A673 (cell line): Measurements from ENCODE around the gene GALR1. TPM values are rescaled to one million over a fixed set of nuclear protein-coding genes. Genes with fewer than 3 reads are reported as not detected.

ENCODE experiments used
- BruUV-seq: library from RNA; stranded (reverse); fragments of 400-500 nt; replicated peaks from 2 replicates; lab custom pipeline; 2021; lab: Mats Ljungman, UMichigan
- CTCF ChIA-PET: fragments of 300-600 bp; sonication (Branson Sonifier 250); formaldehyde crosslinking; loops from one replicate; lab custom pipeline; 2022; ENCODE audit warnings: antibody characterized with exemption; lab: Charles Lee
- POLR2A ChIA-PET: fragments of 300-600 bp; sonication (Branson Sonifier 250); formaldehyde crosslinking; loops from one replicate; lab custom pipeline; 2022; ENCODE audit warnings: antibody characterized with exemption; ENCODE audit not compliant: low non-redundant PET; lab: Charles Lee
- DNase-seq: peaks from one replicate; pipeline ENCODE4 v3.0.0-alpha.2; 2015; ENCODE audit warnings: low spot score
- H3K27ac ChIP-seq: fragments of 200-600 bp; sonication (generic); 2 replicates; pipeline ENCODE4 v1.5.1; 2016; ENCODE audit warnings: mixed run types, low read depth, mild to moderate bottlenecking, mixed read lengths, antibody characterized with exemption, low read length; ENCODE audit not compliant: poor library complexity, severe bottlenecking
- H3K27me3 ChIP-seq: fragments of 200-600 bp; sonication (generic); replicated peaks from 2 replicates; pipeline ENCODE4 v1.6.1; 2017; ENCODE audit warnings: mixed run types, low read depth, mild to moderate bottlenecking, mixed read lengths, antibody characterized with exemption, low read length; ENCODE audit not compliant: insufficient read depth, poor library complexity
- H3K36me3 ChIP-seq: fragments of 200-600 bp; sonication (generic); 2 replicates; pipeline ENCODE4 v1.6.1; 2016; ENCODE audit warnings: mixed run types, mild to moderate bottlenecking, mixed read lengths, antibody characterized with exemption, low read length; ENCODE audit not compliant: insufficient read depth, poor library complexity, severe bottlenecking
- H3K4me1 ChIP-seq: fragments of 200-600 bp; sonication (generic); 2 replicates; pipeline ENCODE4 v1.6.1; 2017; ENCODE audit warnings: mixed run types, mild to moderate bottlenecking, mixed read lengths, antibody characterized with exemption, low read length; ENCODE audit not compliant: insufficient read depth, poor library complexity, severe bottlenecking
- H3K4me3 ChIP-seq: fragments of 200-600 bp; sonication (generic); 2 replicates; pipeline ENCODE4 v1.5.1; 2016; ENCODE audit warnings: low read depth, mixed run types, mild to moderate bottlenecking, mixed read lengths, low read length; ENCODE audit not compliant: poor library complexity, severe bottlenecking
- H3K9me3 ChIP-seq: fragments of 200-600 bp; sonication (generic); 2 replicates; pipeline ENCODE4 v1.6.1; 2016; ENCODE audit warnings: mixed run types, low read depth, mild to moderate bottlenecking, mixed read lengths, antibody characterized with exemption, low read length; ENCODE audit not compliant: poor library complexity, severe bottlenecking
- CTCF ChIP-seq: fragments of 300-800, 200-600 bp; sonication (generic); conservative IDR thresholded peaks from 2 replicates; pipeline ENCODE4 v1.5.1; 2017; ENCODE audit warnings: low read depth, mild to moderate bottlenecking, antibody characterized with exemption, low read length, moderate library complexity, mixed read lengths
- EZH2 ChIP-seq: fragments of 200-600 bp; sonication (generic); IDR thresholded peaks from 2 replicates; pipeline ENCODE4 v1.6.1; 2017; ENCODE audit warnings: borderline replicate concordance, low read depth, mild to moderate bottlenecking, mixed read lengths, antibody characterized with exemption, low read length; ENCODE audit not compliant: poor library complexity, severe bottlenecking
- intact Hi-C: fragments of 100-400 bp; cut with micrococcal nuclease; formaldehyde crosslinking; loops from one replicate; pipeline ENCODE4 v1.10.0; 2022; ENCODE audit not compliant: unreplicated experiment
- total RNA-seq: library from RNA; stranded (reverse); gene quantifications from 2 replicates; pipeline ENCODE4 v1.2.3, GENCODE V29; 2021

Gene GALR1
- total RNA-seq, 1 experiment from 2014 or later = not detected

- intact Hi-C loops = no loop called here
- DNase-seq = no peak
- no peaks in the 10 kb centered on the region for H3K4me1 ChIP-seq
- no peak overlapping the region for H3K4me3 ChIP-seq
- H3K27me3 ChIP-seq = no peaks in the 10 kb centered on the region
- no peaks in the 10 kb centered on the region for H3K36me3 ChIP-seq
- no peak overlapping the region for H3K27ac ChIP-seq
- TF ChIP-seq CTCF = no peak
- TF ChIP-seq EZH2 = no peak
- CTCF ChIA-PET = no interaction called here
- POLR2A ChIA-PET = interaction anchor here (0.6 kb wide), 1 partner anchor 193 kb away, joined by 3 read pairs; no protein-coding TSS in a partner anchor
- no TSS peak for BruUV-seq
- H3K9me3 ChIP-seq = peaks cover 8% of the 10 kb centered on the region
Measured at GRCh38 chr18:77314511-77314910, 64.9 kb downstream of the GALR1 start.

- peaks cover 8% of the 10 kb centered on the region for H3K9me3 ChIP-seq
- POLR2A ChIA-PET = no interaction called here
- no peaks in the 10 kb centered on the region for H3K36me3 ChIP-seq
- DNase-seq = no peak
- TF ChIP-seq EZH2 (no peak), CTCF (no peak)
- no TSS peak for BruUV-seq
- CTCF ChIA-PET = no interaction called here
- H3K4me1 ChIP-seq = no peaks in the 10 kb centered on the region
- no peak overlapping the region for H3K27ac ChIP-seq
- H3K4me3 ChIP-seq = no peak overlapping the region
- intact Hi-C loops = no loop called here
- H3K27me3 ChIP-seq = no peaks in the 10 kb centered on the region
Measured at GRCh38 chr18:77314952-77315351, 65.3 kb downstream of the GALR1 start.

- Histone ChIP-seq H3K4me1 (no peaks in the 10 kb centered on the region), H3K36me3 (no peaks in the 10 kb centered on the region), H3K27ac (no peak overlapping the region), H3K9me3 (peaks cover 8% of the 10 kb centered on the region), H3K4me3 (no peak overlapping the region), H3K27me3 (no peaks in the 10 kb centered on the region)
- POLR2A ChIA-PET = no interaction called here
- CTCF ChIA-PET = no interaction called here
- intact Hi-C loops = no loop called here
- no peak for DNase-seq
- TF ChIP-seq EZH2 (no peak), CTCF (no peak)
- no TSS peak for BruUV-seq
Measured at GRCh38 chr18:77316008-77316407, 66.4 kb downstream of the GALR1 start.
